Liver (tissue), 9 donors: ENCODE data around the gene PRPF31. TPM values are rescaled to one million over a fixed set of nuclear protein-coding genes. Genes with fewer than 3 reads are reported as not detected.

ENCODE experiments used
- DNase-seq: peaks from one replicate; pipeline ENCODE4 v3.0.0-alpha.2; 2017; ENCODE audit warnings: low spot score
- H3K27ac ChIP-seq, 2 donors: one replicate each; pipeline ENCODE4 v1.7.0; 2013; ENCODE audit warnings: inconsistent platforms in 2 of 2, low read length in 2 of 2, control low read depth in 1 of 2, low read depth in 1 of 2, mild to moderate bottlenecking in 1 of 2
- H3K27me3 ChIP-seq, 4 donors: one replicate each; pipeline versions ENCODE4 v1.6.1 to v1.7.0; 2013; ENCODE audit warnings: low read length in 3 of 4, inconsistent platforms in 1 of 4, mild to moderate bottlenecking in 1 of 4, moderate library complexity in 1 of 4; ENCODE audit not compliant: control insufficient read depth in 4 of 4, insufficient read depth in 4 of 4
- H3K36me3 ChIP-seq, 4 donors: one replicate each; pipeline versions ENCODE4 v1.6.1 to v1.7.0; 2013; ENCODE audit warnings: low read length in 3 of 4, mild to moderate bottlenecking in 3 of 4, low read depth in 1 of 4, moderate library complexity in 1 of 4; ENCODE audit not compliant: control insufficient read depth in 4 of 4, insufficient read depth in 3 of 4
- H3K4me1 ChIP-seq, 4 donors: one replicate each; pipeline versions ENCODE4 v1.6.1 to v1.7.0; 2013; ENCODE audit warnings: low read length in 3 of 4, mild to moderate bottlenecking in 3 of 4, moderate library complexity in 1 of 4; ENCODE audit not compliant: control insufficient read depth in 4 of 4, insufficient read depth in 4 of 4
- H3K4me3 ChIP-seq, 3 donors: one replicate each; pipeline versions ENCODE4 v1.6.1 to v1.7.0; 2013; ENCODE audit warnings: low read length in 3 of 3, control low read depth in 1 of 3, low read depth in 1 of 3, mild to moderate bottlenecking in 1 of 3
- H3K9ac ChIP-seq, 2 donors: one replicate each; pipeline ENCODE4 v1.7.0; 2013; ENCODE audit warnings: low read length in 2 of 2, mild to moderate bottlenecking in 2 of 2, moderate library complexity in 2 of 2, control low read depth in 1 of 2, low read depth in 1 of 2
- H3K9me3 ChIP-seq, 4 donors: one replicate each; pipeline versions ENCODE4 v1.6.1 to v1.7.0; 2013; ENCODE audit warnings: low read length in 3 of 4; ENCODE audit not compliant: control insufficient read depth in 4 of 4
- EGR1 ChIP-seq, 2 donors: IDR thresholded peaks; 2 replicates each; pipeline ENCODE4 v1.6.1; 2016 to 2018; ENCODE audit warnings: antibody characterized with exemption in 2 of 2, low read depth in 2 of 2
- FOXA1 ChIP-seq: IDR thresholded peaks from 2 replicates; pipeline ENCODE4 v1.6.1; 2016; ENCODE audit warnings: antibody characterized with exemption
- FOXA2 ChIP-seq: IDR thresholded peaks from 2 replicates; pipeline ENCODE4 v1.6.1; 2016; ENCODE audit warnings: antibody characterized with exemption
- GABPA ChIP-seq, 2 donors: IDR thresholded peaks in 1 of 2; conservative IDR thresholded peaks in 1 of 2; 2 replicates each; pipeline ENCODE4 v1.6.1; 2016; ENCODE audit warnings: antibody characterized with exemption in 2 of 2, mild to moderate bottlenecking in 1 of 2, moderate library complexity in 1 of 2
- HNF4A ChIP-seq, 2 donors: conservative IDR thresholded peaks; 2 replicates each; pipeline ENCODE4 v1.6.1; 2016; ENCODE audit warnings: antibody characterized with exemption in 2 of 2, mild to moderate bottlenecking in 2 of 2
- HNF4G ChIP-seq: IDR thresholded peaks from 2 replicates; pipeline ENCODE4 v1.6.1; 2016; ENCODE audit warnings: antibody characterized with exemption
- JUND ChIP-seq, 2 donors: IDR thresholded peaks; 2 replicates each; pipeline ENCODE4 v1.6.1; 2016; ENCODE audit warnings: antibody characterized with exemption in 2 of 2
- NR2F2 ChIP-seq: IDR thresholded peaks from 2 replicates; pipeline ENCODE4 v1.6.1; 2016; ENCODE audit warnings: antibody characterized with exemption
- RAD21 ChIP-seq, 2 donors: IDR thresholded peaks; 2 replicates each; pipeline ENCODE4 v1.6.1; 2016; ENCODE audit warnings: antibody characterized with exemption in 2 of 2, mild to moderate bottlenecking in 2 of 2
- RXRA ChIP-seq, 2 donors: IDR thresholded peaks; 2 replicates each; pipeline ENCODE4 v1.6.1; 2017 to 2018; ENCODE audit warnings: antibody characterized with exemption in 2 of 2, mild to moderate bottlenecking in 1 of 2
- SP1 ChIP-seq: IDR thresholded peaks from 2 replicates; pipeline ENCODE4 v1.6.1; 2018; ENCODE audit warnings: antibody characterized with exemption, mild to moderate bottlenecking
- TAF1 ChIP-seq: conservative IDR thresholded peaks from 2 replicates; pipeline ENCODE4 v1.6.1; 2016; ENCODE audit warnings: antibody characterized with exemption, mild to moderate bottlenecking
- YY1 ChIP-seq: IDR thresholded peaks from 2 replicates; pipeline ENCODE4 v1.6.1; 2016; ENCODE audit warnings: antibody characterized with exemption, mild to moderate bottlenecking
- WGBS: extraction: QIAGEN DNeasy Blood & Tissue Kit; methylation state at CpG from one replicate; pipeline ENCODE4 v1.1.7; 2013; 5-methylcytosine and 5-hydroxymethylcytosine counted together
- polyA plus RNA-seq, 2 donors: library from polyadenylated mRNA; stranded (reverse) in 1 of 2; unstranded in 1 of 2; fragments of 200-250 nt in 1 of 2; fragments of >200 nt in 1 of 2; fragmentation: Nextera tagmentation in 1 of 2; extraction: Ambion mirVana in 1 of 2; gene quantifications; one replicate each; pipeline versions ENCODE4 v1.2.1 to v1.2.3, GENCODE V29; 2013 to 2015
- total RNA-seq, 2 donors: library from RNA; depleted of rRNA; stranded (reverse); fragments of >200 nt; gene quantifications; one replicate each; pipeline ENCODE4 v1.2.3, GENCODE V29; 2014
- TF ChIP-seq, protein P1 (sequence below): fragments of 150-350 bp; IDR thresholded peaks from 2 replicates; pipeline ENCODE4 v1.5.1; 2017; ENCODE audit warnings: improper control_type of control experiment, low read depth, low read length; ENCODE audit not compliant: missing input control
- TF ChIP-seq, protein P2 (sequence below): IDR thresholded peaks from 2 replicates; pipeline ENCODE4 v1.6.1; 2016; ENCODE audit warnings: antibody characterized with exemption, mild to moderate bottlenecking
- TF ChIP-seq, protein P3 (sequence below): IDR thresholded peaks from 2 replicates; pipeline ENCODE4 v1.6.1; 2016; ENCODE audit warnings: antibody characterized with exemption
- TF ChIP-seq, protein P4 (sequence below): IDR thresholded peaks from 2 replicates; pipeline ENCODE4 v1.6.1; 2016; ENCODE audit warnings: antibody characterized with exemption
- TF ChIP-seq, protein P5 (sequence below): IDR thresholded peaks from 2 replicates; pipeline ENCODE4 v1.6.1; 2016; ENCODE audit warnings: antibody characterized with exemption
- donor health status: healthy.
- donor health status: healthy.
- donor health status: healthy.
- donor health status: healthy.
- donor health status: healthy.

Gene PRPF31
- total and polyA plus RNA-seq, 4 donors = 23.8 to 33.0 (median 28.7) TPM

DNA sequence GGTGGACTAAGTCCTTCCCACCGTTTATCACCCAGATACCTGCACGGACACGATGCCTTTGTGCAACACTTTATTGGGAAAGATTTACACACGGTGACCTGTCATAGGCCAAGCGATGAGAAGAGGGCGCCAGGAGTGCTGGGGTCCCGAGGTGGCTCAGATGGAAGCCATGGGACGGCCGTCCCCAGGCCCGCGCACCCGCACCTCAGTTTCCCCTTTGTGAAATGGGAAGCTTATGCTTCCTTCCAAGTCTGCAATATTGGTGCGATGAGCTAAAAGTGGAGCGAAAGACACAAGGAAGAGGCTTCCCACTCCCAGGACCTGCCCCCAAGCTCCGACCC, 57.8 kb downstream of the PRPF31 start:
- TF ChIP-seq FOXA2 = no peak
- TF ChIP-seq GABPA (IDR thresholded peaks at IDR 0.05 in 1 of 2, conservative IDR thresholded peaks at IDR 0.05 in 1 of 2) = no peak
- no peak for TF ChIP-seq RAD21 (IDR thresholded peaks at IDR 0.05)
- no peak for TF ChIP-seq NR2F2
- TF ChIP-seq, protein P1, sequence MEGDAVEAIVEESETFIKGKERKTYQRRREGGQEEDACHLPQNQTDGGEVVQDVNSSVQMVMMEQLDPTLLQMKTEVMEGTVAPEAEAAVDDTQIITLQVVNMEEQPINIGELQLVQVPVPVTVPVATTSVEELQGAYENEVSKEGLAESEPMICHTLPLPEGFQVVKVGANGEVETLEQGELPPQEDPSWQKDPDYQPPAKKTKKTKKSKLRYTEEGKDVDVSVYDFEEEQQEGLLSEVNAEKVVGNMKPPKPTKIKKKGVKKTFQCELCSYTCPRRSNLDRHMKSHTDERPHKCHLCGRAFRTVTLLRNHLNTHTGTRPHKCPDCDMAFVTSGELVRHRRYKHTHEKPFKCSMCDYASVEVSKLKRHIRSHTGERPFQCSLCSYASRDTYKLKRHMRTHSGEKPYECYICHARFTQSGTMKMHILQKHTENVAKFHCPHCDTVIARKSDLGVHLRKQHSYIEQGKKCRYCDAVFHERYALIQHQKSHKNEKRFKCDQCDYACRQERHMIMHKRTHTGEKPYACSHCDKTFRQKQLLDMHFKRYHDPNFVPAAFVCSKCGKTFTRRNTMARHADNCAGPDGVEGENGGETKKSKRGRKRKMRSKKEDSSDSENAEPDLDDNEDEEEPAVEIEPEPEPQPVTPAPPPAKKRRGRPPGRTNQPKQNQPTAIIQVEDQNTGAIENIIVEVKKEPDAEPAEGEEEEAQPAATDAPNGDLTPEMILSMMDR = no peak
- no peak for TF ChIP-seq RXRA (IDR thresholded peaks at IDR 0.05)
- no peak for TF ChIP-seq YY1
- TF ChIP-seq JUND (IDR thresholded peaks at IDR 0.05) = no peak
- TF ChIP-seq, protein P2, sequence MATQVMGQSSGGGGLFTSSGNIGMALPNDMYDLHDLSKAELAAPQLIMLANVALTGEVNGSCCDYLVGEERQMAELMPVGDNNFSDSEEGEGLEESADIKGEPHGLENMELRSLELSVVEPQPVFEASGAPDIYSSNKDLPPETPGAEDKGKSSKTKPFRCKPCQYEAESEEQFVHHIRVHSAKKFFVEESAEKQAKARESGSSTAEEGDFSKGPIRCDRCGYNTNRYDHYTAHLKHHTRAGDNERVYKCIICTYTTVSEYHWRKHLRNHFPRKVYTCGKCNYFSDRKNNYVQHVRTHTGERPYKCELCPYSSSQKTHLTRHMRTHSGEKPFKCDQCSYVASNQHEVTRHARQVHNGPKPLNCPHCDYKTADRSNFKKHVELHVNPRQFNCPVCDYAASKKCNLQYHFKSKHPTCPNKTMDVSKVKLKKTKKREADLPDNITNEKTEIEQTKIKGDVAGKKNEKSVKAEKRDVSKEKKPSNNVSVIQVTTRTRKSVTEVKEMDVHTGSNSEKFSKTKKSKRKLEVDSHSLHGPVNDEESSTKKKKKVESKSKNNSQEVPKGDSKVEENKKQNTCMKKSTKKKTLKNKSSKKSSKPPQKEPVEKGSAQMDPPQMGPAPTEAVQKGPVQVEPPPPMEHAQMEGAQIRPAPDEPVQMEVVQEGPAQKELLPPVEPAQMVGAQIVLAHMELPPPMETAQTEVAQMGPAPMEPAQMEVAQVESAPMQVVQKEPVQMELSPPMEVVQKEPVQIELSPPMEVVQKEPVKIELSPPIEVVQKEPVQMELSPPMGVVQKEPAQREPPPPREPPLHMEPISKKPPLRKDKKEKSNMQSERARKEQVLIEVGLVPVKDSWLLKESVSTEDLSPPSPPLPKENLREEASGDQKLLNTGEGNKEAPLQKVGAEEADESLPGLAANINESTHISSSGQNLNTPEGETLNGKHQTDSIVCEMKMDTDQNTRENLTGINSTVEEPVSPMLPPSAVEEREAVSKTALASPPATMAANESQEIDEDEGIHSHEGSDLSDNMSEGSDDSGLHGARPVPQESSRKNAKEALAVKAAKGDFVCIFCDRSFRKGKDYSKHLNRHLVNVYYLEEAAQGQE = no peak
- no peak for TF ChIP-seq HNF4A (conservative IDR thresholded peaks at IDR 0.05)
- TF ChIP-seq, protein P3, sequence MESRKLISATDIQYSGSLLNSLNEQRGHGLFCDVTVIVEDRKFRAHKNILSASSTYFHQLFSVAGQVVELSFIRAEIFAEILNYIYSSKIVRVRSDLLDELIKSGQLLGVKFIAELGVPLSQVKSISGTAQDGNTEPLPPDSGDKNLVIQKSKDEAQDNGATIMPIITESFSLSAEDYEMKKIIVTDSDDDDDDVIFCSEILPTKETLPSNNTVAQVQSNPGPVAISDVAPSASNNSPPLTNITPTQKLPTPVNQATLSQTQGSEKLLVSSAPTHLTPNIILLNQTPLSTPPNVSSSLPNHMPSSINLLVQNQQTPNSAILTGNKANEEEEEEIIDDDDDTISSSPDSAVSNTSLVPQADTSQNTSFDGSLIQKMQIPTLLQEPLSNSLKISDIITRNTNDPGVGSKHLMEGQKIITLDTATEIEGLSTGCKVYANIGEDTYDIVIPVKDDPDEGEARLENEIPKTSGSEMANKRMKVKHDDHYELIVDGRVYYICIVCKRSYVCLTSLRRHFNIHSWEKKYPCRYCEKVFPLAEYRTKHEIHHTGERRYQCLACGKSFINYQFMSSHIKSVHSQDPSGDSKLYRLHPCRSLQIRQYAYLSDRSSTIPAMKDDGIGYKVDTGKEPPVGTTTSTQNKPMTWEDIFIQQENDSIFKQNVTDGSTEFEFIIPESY = no peak
- TF ChIP-seq FOXA1 = no peak
- no peak for TF ChIP-seq HNF4G
- TF ChIP-seq, protein P4, sequence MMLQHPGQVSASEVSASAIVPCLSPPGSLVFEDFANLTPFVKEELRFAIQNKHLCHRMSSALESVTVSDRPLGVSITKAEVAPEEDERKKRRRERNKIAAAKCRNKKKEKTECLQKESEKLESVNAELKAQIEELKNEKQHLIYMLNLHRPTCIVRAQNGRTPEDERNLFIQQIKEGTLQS = no peak
- no peak for TF ChIP-seq EGR1 (IDR thresholded peaks at IDR 0.05; ENCODE audit: low read depth in 2 of 2)
- no peak for TF ChIP-seq TAF1
- TF ChIP-seq, protein P5, sequence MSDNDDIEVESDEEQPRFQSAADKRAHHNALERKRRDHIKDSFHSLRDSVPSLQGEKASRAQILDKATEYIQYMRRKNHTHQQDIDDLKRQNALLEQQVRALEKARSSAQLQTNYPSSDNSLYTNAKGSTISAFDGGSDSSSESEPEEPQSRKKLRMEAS = no peak
- no peak for TF ChIP-seq SP1
- Histone ChIP-seq H3K27me3 (no peaks in the 10 kb centered on the region), H3K4me3 (no peak overlapping the region), H3K36me3 (peaks cover 0 to 5% (median 2%) of the 10 kb centered on the region in 4 donors), H3K4me1 (no peaks in the 10 kb centered on the region), H3K27ac (no peak overlapping the region), H3K9me3 (no peaks in the 10 kb centered on the region), H3K9ac (no peak overlapping the region)
- WGBS = 36% methylated on average over 15 of the region's 15 CpGs
- no peak for DNase-seq
